ENCODE data around the gene OR2D3. TPM values are rescaled to one million over a fixed set of nuclear protein-coding genes. Genes with fewer than 3 reads are reported as not detected.
"Not testable (repeated sequence)": the region's sequence is repeated elsewhere in the genome, so short reads cannot be mapped to it uniquely, and the experiment has no call there.

The OR2D3 gene
- total RNA-seq, 1 experiment from 2014 or later: not detected

GRCh38 chr11:6900327-6900999, 20.3 kb upstream of the OR2D3 start:
- Histone ChIP-seq H2BK12ac (ENCODE audit: insufficient read length, low read depth, low read length) (no peak overlapping the region), H3T11ph (ENCODE audit: low read length) (no peak overlapping the region), H4K20me1 (ENCODE audit: control insufficient read depth, insufficient read depth, insufficient read length) (no peaks in the 10 kb centered on the region), H2AFZ (ENCODE audit: low read length) (no peak overlapping the region), H3K14ac (ENCODE audit: insufficient read depth, low read length) (no peak overlapping the region), H4K91ac (ENCODE audit: insufficient read length, low read depth, low read length) (no peak overlapping the region), H2BK120ac (ENCODE audit: low read depth, low read length, poor library complexity, severe bottlenecking) (no peak overlapping the region), H2BK15ac (ENCODE audit: low read depth, low read length) (no peak overlapping the region), H3K4me2 (ENCODE audit: insufficient read depth, insufficient read length, low read length) (no peak overlapping the region), H4K8ac (replicated peaks; ENCODE audit: insufficient read length, low read depth, low read length) (no peak overlapping the region), H3K18ac (ENCODE audit: insufficient read length, low read depth, low read length) (no peak overlapping the region), H2AK5ac (ENCODE audit: insufficient read length, low read length) (no peak overlapping the region), H3K79me2 (ENCODE audit: insufficient read depth, low read length) (no peaks in the 10 kb centered on the region), H3K27ac (ENCODE audit: insufficient read length, low read depth, low read length) (no peak overlapping the region), H3K56ac (ENCODE audit: insufficient read length, low read depth, low read length) (no peak overlapping the region), H2BK20ac (ENCODE audit: low read depth, low read length, poor library complexity, severe bottlenecking) (no peak overlapping the region), H3K4me1 (ENCODE audit: insufficient read depth, low read length) (no peaks in the 10 kb centered on the region), H3K9me3 (ENCODE audit: control insufficient read depth, low read depth, low read length) (no peaks in the 10 kb centered on the region), H3K23ac (ENCODE audit: insufficient read length, low read depth, low read length) (no peak overlapping the region), H3K79me1 (ENCODE audit: insufficient read depth, low read depth, low read length, poor library complexity, severe bottlenecking) (no peaks in the 10 kb centered on the region), H3K27me3 (ENCODE audit: insufficient read depth, low read length) (no peaks in the 10 kb centered on the region), H2BK5ac (ENCODE audit: insufficient read length, low read length) (no peak overlapping the region), H3K23me2 (ENCODE audit: insufficient read length, low read depth, low read length, poor library complexity, severe bottlenecking) (no peaks in the 10 kb centered on the region), H3K9ac (ENCODE audit: extremely low read depth, insufficient read length, low read length) (no peak overlapping the region), H3K4ac (ENCODE audit: low read depth, low read length) (no peak overlapping the region), H4K5ac (ENCODE audit: insufficient read length, low read depth, low read length) (no peak overlapping the region)
- Mint-ChIP-seq H3K27ac (no peak overlapping the region), H3K36me3 (ENCODE audit: insufficient read depth in 1 of 3, low read depth in 3 of 3) (peaks cover 2 to 14% (median 5%) of the 10 kb centered on the region in 3 experiments; a peak in 6 of 7 replicates), H3K4me3 (no peak overlapping the region), H3K4me1 (no peaks in the 10 kb centered on the region), H3K9me3 (peaks cover 9 to 21% of the 10 kb centered on the region in 2 experiments), H3K27me3 (ENCODE audit: low read depth) (no peaks in the 10 kb centered on the region)
- TF ChIP-seq CTCF (conservative IDR thresholded peaks at IDR 0.05): peak; percentile 43; the same call in 1 of the 3 replicates
- DNase-seq: no peak
- WGBS (ENCODE audit: extremely low coverage, insufficient read length, low lambda C conversion rate): no CpG with 5 or more reads among the region's 2 CpGs

GRCh38 chr11:6904804-6905203, 16.0 kb upstream of the OR2D3 start:
- H3K23ac ChIP-seq (ENCODE audit: insufficient read length, low read depth, low read length); H3K27ac Mint-ChIP-seq; H3K4me2 ChIP-seq (ENCODE audit: insufficient read depth, insufficient read length, low read length); H3K79me1 ChIP-seq (ENCODE audit: insufficient read depth, low read depth, low read length, poor library complexity, severe bottlenecking); H4K8ac ChIP-seq (replicated peaks; ENCODE audit: insufficient read length, low read depth, low read length); H2AFZ ChIP-seq (ENCODE audit: low read length); H4K5ac ChIP-seq (ENCODE audit: insufficient read length, low read depth, low read length); H3K9me3 ChIP-seq (ENCODE audit: control insufficient read depth, low read depth, low read length); H3K4me1 Mint-ChIP-seq; H3K27me3 ChIP-seq (ENCODE audit: insufficient read depth, low read length); DNase-seq; H2BK20ac ChIP-seq (ENCODE audit: low read depth, low read length, poor library complexity, severe bottlenecking); H3K4me3 Mint-ChIP-seq; H2AK5ac ChIP-seq (ENCODE audit: insufficient read length, low read length); H3K79me2 ChIP-seq (ENCODE audit: insufficient read depth, low read length); H3K14ac ChIP-seq (ENCODE audit: insufficient read depth, low read length); H2BK5ac ChIP-seq (ENCODE audit: insufficient read length, low read length); H3K9ac ChIP-seq (ENCODE audit: extremely low read depth, insufficient read length, low read length); H2BK120ac ChIP-seq (ENCODE audit: low read depth, low read length, poor library complexity, severe bottlenecking); H2BK15ac ChIP-seq (ENCODE audit: low read depth, low read length); H2BK12ac ChIP-seq (ENCODE audit: insufficient read length, low read depth, low read length); H4K20me1 ChIP-seq (ENCODE audit: control insufficient read depth, insufficient read depth, insufficient read length); H3T11ph ChIP-seq (ENCODE audit: low read length); H3K27me3 Mint-ChIP-seq (ENCODE audit: low read depth); H3K56ac ChIP-seq (ENCODE audit: insufficient read length, low read depth, low read length); H3K4me1 ChIP-seq (ENCODE audit: insufficient read depth, low read length); H4K91ac ChIP-seq (ENCODE audit: insufficient read length, low read depth, low read length); H3K18ac ChIP-seq (ENCODE audit: insufficient read length, low read depth, low read length); H3K4ac ChIP-seq (ENCODE audit: low read depth, low read length); H3K23me2 ChIP-seq (ENCODE audit: insufficient read length, low read depth, low read length, poor library complexity, severe bottlenecking); H3K27ac ChIP-seq (ENCODE audit: insufficient read length, low read depth, low read length): not testable (repeated sequence)
- Mint-ChIP-seq H3K36me3 (ENCODE audit: insufficient read depth in 1 of 3, low read depth in 3 of 3) (peaks cover 6 to 17% (median 9%) of the 10 kb centered on the region in 3 experiments), H3K9me3 (peaks cover 14 to 25% of the 10 kb centered on the region in 2 experiments)
- WGBS (ENCODE audit: extremely low coverage, insufficient read length, low lambda C conversion rate): no CpG with 5 or more reads among the region's 13 CpGs
